ENCODE results near the gene F7.

DNA sequence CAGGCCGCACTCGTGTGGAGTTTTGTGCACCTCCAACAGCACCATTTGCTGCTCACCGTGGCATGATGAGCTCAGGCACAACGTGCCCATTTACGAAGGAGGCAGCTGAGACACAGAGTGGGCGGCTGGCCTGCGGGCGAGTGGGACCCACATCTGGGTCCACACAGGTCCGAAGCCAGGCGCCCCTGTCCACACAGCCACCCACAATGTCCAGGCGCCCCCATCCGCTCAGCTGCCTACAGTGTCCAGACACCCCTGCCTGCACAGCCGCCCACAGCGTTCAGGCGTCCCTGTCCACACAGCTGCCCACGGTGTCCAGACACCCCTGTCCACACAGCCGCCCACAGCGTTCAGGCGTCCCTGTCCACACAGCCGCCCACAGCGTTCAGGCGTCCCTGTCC lies 42.5 kb upstream of the F7 start:
- TF ChIP-seq, protein P1, sequence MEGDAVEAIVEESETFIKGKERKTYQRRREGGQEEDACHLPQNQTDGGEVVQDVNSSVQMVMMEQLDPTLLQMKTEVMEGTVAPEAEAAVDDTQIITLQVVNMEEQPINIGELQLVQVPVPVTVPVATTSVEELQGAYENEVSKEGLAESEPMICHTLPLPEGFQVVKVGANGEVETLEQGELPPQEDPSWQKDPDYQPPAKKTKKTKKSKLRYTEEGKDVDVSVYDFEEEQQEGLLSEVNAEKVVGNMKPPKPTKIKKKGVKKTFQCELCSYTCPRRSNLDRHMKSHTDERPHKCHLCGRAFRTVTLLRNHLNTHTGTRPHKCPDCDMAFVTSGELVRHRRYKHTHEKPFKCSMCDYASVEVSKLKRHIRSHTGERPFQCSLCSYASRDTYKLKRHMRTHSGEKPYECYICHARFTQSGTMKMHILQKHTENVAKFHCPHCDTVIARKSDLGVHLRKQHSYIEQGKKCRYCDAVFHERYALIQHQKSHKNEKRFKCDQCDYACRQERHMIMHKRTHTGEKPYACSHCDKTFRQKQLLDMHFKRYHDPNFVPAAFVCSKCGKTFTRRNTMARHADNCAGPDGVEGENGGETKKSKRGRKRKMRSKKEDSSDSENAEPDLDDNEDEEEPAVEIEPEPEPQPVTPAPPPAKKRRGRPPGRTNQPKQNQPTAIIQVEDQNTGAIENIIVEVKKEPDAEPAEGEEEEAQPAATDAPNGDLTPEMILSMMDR (IDR thresholded peaks at IDR 0.05 in 8 of 11, conservative IDR thresholded peaks at IDR 0.05 in 3 of 11) = no peak
- TF ChIP-seq POLR2A (IDR thresholded peaks at IDR 0.05) = no peak

Data from spleen (tissue), 7 donors.